Type B pancreatic cell (in vitro differentiated cells): ENCODE measurements around the gene HRAS. TPM values are rescaled to one million over a fixed set of nuclear protein-coding genes. Genes with fewer than 3 reads are reported as not detected.

ENCODE experiments used
- DNase-seq: peaks from one replicate; pipeline ENCODE4 v3.0.0; 2021; ENCODE audit warnings: mixed read lengths; ENCODE audit not compliant: unreplicated experiment; ENCODE audit errors: extremely low spot score
- H3K27ac Mint-ChIP-seq: 2 replicates; pipeline ENCODE4 v1.8.0; 2021; ENCODE audit warnings: mild to moderate bottlenecking, mixed read lengths
- H3K27me3 Mint-ChIP-seq: 2 replicates; pipeline ENCODE4 v1.8.0; 2021; ENCODE audit warnings: mixed read lengths
- H3K36me3 Mint-ChIP-seq: 2 replicates; pipeline ENCODE4 v1.8.0; 2021; ENCODE audit warnings: mixed read lengths
- H3K4me1 Mint-ChIP-seq: one replicate; pipeline ENCODE4 v1.8.0; 2021; ENCODE audit warnings: mixed read lengths; ENCODE audit not compliant: unreplicated experiment
- H3K4me3 Mint-ChIP-seq: 2 replicates; pipeline ENCODE4 v1.8.0; 2021; ENCODE audit warnings: mild to moderate bottlenecking, mixed read lengths
- H3K9me3 Mint-ChIP-seq: 2 replicates; pipeline ENCODE4 v1.8.0; 2021; ENCODE audit warnings: mixed read lengths
- total RNA-seq: library from RNA; stranded (reverse); gene quantifications from 2 replicates; pipeline ENCODE4 v1.2.1, GENCODE V29; 2021; ENCODE audit warnings: low replicate concordance
- TF ChIP-seq, protein P1 (sequence below): fragments of 200-600 bp; sonication (generic); conservative IDR thresholded peaks from 2 replicates; pipeline ENCODE4 v1.5.0; 2021; ENCODE audit warnings: antibody characterized with exemption, mild to moderate bottlenecking

HRAS gene
- total RNA-seq, 1 donor from 2014 or later: 63.1 TPM

DNA sequence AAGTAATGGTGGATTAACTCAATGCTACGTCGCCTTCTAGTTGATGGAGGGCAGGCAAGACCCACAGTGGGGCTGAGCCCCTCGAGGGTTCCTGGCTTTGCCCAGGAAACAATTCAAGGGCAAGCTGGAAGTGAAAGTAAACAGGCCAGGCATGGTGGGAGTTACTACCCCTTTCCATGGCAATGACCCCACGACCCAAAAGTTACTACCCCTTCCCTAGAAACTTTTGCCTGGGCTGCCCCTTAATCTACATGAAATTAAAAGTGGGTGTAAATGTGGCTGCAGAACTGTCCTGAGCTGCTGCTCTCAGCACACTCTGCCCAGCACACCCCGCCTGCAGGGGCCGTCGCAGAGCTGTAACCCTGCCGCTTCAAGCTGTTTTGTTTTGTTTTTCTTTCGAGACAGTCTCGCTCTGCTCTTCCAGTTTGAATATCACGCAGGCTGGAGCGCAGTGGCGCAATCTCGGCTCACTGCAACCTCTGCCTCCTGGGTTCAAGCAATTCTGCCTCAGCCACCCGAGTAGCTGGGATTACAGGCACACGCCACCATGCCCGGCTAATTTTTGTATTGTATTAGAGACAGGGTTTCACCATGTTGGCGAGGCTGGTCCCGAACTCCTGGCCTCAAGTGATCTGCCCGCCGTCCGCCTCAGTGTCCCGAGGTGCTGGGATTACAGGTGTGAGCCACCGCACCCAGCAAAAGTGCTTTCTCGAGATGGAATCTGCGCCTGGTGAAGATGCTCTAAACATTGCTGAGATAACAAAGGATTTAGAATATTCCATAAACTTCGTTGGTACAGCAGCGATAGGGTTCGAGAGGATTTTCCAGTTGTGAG, 22.4 kb downstream of the HRAS start:
- no peak overlapping the region for H3K4me3 Mint-ChIP-seq
- H3K9me3 Mint-ChIP-seq: no peaks in the 10 kb centered on the region
- peak overlapping the region; percentile 53 for H3K27ac Mint-ChIP-seq
- peaks cover 3% of the 10 kb centered on the region for H3K4me1 Mint-ChIP-seq
- no peaks in the 10 kb centered on the region for H3K27me3 Mint-ChIP-seq
- DNase-seq: no peak
- TF ChIP-seq, protein P1, sequence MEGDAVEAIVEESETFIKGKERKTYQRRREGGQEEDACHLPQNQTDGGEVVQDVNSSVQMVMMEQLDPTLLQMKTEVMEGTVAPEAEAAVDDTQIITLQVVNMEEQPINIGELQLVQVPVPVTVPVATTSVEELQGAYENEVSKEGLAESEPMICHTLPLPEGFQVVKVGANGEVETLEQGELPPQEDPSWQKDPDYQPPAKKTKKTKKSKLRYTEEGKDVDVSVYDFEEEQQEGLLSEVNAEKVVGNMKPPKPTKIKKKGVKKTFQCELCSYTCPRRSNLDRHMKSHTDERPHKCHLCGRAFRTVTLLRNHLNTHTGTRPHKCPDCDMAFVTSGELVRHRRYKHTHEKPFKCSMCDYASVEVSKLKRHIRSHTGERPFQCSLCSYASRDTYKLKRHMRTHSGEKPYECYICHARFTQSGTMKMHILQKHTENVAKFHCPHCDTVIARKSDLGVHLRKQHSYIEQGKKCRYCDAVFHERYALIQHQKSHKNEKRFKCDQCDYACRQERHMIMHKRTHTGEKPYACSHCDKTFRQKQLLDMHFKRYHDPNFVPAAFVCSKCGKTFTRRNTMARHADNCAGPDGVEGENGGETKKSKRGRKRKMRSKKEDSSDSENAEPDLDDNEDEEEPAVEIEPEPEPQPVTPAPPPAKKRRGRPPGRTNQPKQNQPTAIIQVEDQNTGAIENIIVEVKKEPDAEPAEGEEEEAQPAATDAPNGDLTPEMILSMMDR: no peak
- peaks cover 33% of the 10 kb centered on the region for H3K36me3 Mint-ChIP-seq

DNA sequence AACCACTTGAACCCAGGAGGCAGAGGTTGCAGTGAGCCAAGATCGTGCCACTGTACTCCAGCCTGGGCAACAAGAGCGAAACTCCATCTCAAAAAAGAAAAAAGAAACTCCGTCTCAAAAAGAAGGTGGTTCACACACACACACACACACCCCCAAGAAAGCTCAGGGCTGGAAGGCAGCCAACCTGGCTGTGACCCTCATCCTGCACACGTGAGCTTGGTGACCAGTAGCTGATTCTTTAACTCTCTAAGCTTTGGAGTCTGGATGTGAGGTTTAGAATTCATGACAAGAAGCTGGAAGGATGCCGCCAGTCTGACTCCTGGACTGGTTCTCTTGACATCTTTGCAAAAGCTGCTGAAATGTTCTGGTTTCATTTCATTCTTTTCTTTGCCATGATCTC, 26.4 kb downstream of the HRAS start:
- peak overlapping the region; percentile 67 for H3K4me3 Mint-ChIP-seq
- H3K27me3 Mint-ChIP-seq: no peaks in the 10 kb centered on the region
- no peak for DNase-seq
- H3K9me3 Mint-ChIP-seq: no peaks in the 10 kb centered on the region
- no peak overlapping the region for H3K27ac Mint-ChIP-seq
- peaks cover 14% of the 10 kb centered on the region for H3K36me3 Mint-ChIP-seq
- TF ChIP-seq, protein P1: no peak
- H3K4me1 Mint-ChIP-seq: peaks cover 4% of the 10 kb centered on the region

DNA sequence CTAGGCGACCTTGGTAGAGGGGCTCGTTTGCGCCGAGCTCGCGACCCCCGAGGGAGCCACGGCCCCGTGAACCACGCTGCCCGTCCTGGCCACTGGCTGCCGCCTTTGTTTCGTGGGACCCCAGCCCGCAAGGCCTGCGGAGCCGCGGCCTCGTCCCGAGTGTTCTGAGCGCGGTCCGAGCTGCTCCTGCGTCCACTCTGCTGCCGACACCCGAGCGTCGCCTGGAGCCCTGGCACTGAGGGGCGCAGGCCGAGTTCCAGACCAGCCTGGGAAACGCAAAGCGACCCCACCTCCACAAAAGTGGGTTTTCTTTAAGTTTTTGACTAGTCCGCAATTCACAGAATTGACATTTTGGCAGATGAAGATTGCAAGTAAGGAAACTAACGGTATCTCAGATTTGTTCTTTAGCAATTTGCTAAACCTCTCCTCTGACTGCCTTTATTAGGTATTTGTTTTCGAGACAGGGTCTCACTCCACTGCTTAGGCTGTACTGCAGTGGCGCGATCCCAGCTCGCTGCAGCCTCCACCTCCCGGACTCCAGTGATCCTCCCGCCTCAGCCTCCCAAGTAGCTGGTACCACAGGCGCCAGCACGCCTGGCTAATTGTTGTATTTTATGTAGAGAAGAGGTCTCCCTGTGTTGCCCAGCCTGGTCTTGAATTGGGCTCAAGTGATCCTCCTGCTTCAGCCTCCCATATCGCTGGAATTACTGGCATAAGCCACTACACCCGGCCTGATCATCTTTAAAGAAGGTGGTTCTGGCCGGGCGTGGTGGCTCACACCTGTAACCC, 27.5 kb downstream of the HRAS start:
- peaks cover 14% of the 10 kb centered on the region for H3K36me3 Mint-ChIP-seq
- H3K4me3 Mint-ChIP-seq: peak overlapping the region; percentile 99
- H3K27ac Mint-ChIP-seq: peak overlapping the region; percentile 73

DNA sequence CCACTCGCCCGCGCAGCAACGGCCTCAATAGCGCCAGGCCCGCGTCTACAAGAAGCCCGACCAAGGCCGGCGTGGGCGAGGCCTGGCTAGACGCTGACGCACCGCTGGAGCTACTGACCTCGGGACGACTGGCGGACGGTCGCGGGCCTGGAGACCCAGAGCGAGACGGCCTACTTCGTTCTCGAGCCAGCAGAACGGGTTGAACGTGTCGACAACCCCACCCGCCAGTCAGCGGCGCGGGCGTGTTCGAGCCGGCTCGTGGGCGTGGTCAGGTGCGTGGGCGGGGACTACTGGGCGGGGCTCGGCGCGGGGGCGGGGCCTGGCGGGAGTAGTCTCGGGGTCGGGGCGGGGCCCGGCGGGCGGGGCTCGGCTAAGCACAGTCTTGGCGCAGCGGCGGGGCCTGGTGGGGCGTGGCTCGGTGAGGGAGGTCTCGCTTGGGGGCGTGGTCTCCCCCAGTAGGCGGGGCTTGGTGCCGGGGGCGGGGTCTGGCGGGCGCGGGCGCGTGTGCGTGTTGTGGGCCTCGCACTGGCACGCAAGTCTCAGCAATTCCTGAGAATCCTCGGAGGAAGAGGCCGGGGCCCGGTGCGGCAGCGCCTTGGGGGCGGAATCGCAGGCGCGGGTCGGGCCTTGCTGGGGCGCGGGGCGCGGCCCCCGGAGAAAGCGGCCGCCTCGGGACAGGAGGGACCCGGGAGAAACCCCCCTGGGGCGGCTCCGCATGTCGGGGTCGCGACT, 28.2 kb downstream of the HRAS start, which contains the start of gene RNH1:
Gene RNH1 (minus strand): TSS at position 248 of the 732 bp plus-strand sequence. CDS start 5,080 bp downstream, outside the sequence.
- DNase-seq: peak; percentile 100
- Mint-ChIP-seq H3K27me3 (no peaks in the 10 kb centered on the region), H3K4me3 (peak within 1 kb of the TSS; percentile 99), H3K4me1 (peaks cover 4% of the 10 kb centered on the region), H3K27ac (peak within 1 kb of the TSS; percentile 100), H3K36me3 (peaks cover 9% of the 10 kb centered on the region), H3K9me3 (no peaks in the 10 kb centered on the region)
- TF ChIP-seq, protein P1: no peak

More for the DNA sequence above, 27.5 kb downstream of the HRAS start:
- no peak for DNase-seq
- Mint-ChIP-seq H3K27me3 (no peaks in the 10 kb centered on the region), H3K9me3 (no peaks in the 10 kb centered on the region), H3K4me1 (peaks cover 4% of the 10 kb centered on the region)
- TF ChIP-seq, protein P1: no peak

DNA sequence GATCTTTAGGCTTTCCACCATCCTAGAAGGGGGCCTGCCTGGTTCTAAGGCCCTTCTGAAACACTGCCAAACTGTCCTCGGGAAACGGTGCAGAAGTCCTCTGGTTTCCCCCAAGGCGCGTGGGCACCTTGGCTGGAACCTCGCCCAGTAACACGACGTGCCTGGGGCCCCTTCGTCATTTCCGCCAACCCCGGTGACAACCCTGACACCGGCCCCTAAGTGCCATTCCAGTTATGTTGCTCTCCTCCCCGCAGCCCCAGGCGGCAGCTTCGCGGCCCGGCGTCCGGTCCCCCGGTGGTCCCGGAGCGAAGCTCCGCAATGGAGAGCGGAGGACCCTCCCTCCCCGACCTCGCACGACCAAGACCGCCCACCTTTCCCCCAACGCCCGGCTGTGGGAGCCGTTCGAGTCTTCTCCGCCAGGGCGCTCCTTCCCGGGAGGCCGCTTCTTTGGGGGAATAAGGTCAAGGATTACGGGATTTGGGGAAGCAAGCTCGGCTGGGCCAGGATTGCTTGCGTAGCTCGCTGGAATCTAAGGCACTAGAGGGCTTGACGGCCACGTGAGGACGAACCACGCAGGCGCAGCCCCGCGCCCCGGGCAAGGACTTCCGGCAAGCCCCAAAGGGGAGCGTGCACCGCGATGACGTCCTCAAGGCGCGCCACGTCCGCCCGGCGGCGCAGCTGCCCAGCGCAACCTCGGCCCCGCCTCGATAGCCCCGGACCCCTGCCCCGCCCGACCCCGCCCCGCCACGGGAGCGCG, 29.0 kb downstream of the HRAS start:
- Mint-ChIP-seq H3K4me3 (peak overlapping the region; percentile 99), H3K27ac (peak overlapping the region; percentile 100), H3K4me1 (peaks cover 4% of the 10 kb centered on the region), H3K27me3 (no peaks in the 10 kb centered on the region), H3K9me3 (no peaks in the 10 kb centered on the region), H3K36me3 (peaks cover 6% of the 10 kb centered on the region)
- peak; percentile 99 for DNase-seq
- TF ChIP-seq, protein P1: peak; percentile 34
